K562 (cell line): ENCODE measurements around the gene ATP6V0E2. TPM values are rescaled to one million over a fixed set of nuclear protein-coding genes. Genes with fewer than 3 reads are reported as not detected.

Experiments
- ATAC-seq: fragments of 200-7000 bp; cut with Tn5 transposase; 3 replicates; pipeline ENCODE4 v1.9.1; 2020; ENCODE audit warnings: moderate library complexity
- BruUV-seq: library from RNA; stranded (reverse); fragments of 400-500 nt; replicated peaks from 2 replicates; lab custom pipeline; 2021; lab: Mats Ljungman, UMichigan
- CTCF ChIA-PET: fragments of 300-600 bp; formaldehyde crosslinking; extraction: SDS; loops from one replicate; lab custom pipeline; 2021; ENCODE audit warnings: low intra/inter-chr PET ratio; lab: Yijun Ruan, JAX
- POLR2A ChIA-PET: fragments of 300-600, 350-650 bp; sonication (Branson Sonifier 250); formaldehyde crosslinking; extraction: SDS; loops from one replicate; lab custom pipeline; 2021; ENCODE audit warnings: antibody characterized with exemption, inconsistent platforms; lab: Yijun Ruan, JAX
- DNase-seq, 4 experiments: peaks; one replicate each; pipeline versions ENCODE4 v3.0.0 to v3.0.0-alpha.2; 2011 to 2018; ENCODE audit warnings: low spot score in 3 of 4, mixed read lengths in 3 of 4; ENCODE audit errors: extremely low read depth in 1 of 4
- FAIRE-seq: peaks from 2 replicates; lab custom pipeline; 2011; peaks lifted over from hg19 to GRCh38; lab: Jason Lieb, UNC
- H2AFZ ChIP-seq: 2 replicates; pipeline ENCODE4 v1.6.0; 2011; ENCODE audit warnings: low read depth, low read length, control low read depth, inconsistent platforms
- H3K27ac ChIP-seq: fragments of 200-600 bp; 3 replicates; pipeline ENCODE4 v1.8.0; 2011; ENCODE audit warnings: low read depth, mild to moderate bottlenecking, control low read depth, inconsistent platforms, low read length, moderate library complexity, mixed read lengths; ENCODE audit errors: extremely low read depth
- H3K27me3 ChIP-seq, 2 experiments: fragments of 300-600 bp in 1 of 2; 2 replicates in 1 of 2; 3 replicates in 1 of 2; pipeline versions ENCODE4 v1.6.0 to v1.8.0; 2011; ENCODE audit warnings: inconsistent platforms in 2 of 2, low read length in 2 of 2, mild to moderate bottlenecking in 1 of 2, mixed read lengths in 1 of 2, moderate library complexity in 1 of 2; ENCODE audit not compliant: control insufficient read depth in 2 of 2, insufficient read depth in 2 of 2
- H3K36me3 ChIP-seq: fragments of 300-600 bp; 3 replicates; pipeline ENCODE4 v1.8.0; 2011; ENCODE audit warnings: mild to moderate bottlenecking, low read length, inconsistent platforms; ENCODE audit not compliant: control insufficient read depth, insufficient read depth
- H3K4me1 ChIP-seq, 2 experiments: fragments of 200-600 bp in 1 of 2; replicated peaks in 1 of 2; 2 replicates in 1 of 2; 3 replicates in 1 of 2; pipeline versions ENCODE4 v1.5.1 to v1.8.0; 2011; ENCODE audit warnings: inconsistent platforms in 2 of 2, low read length in 2 of 2, mild to moderate bottlenecking in 1 of 2, mixed read lengths in 1 of 2, moderate library complexity in 1 of 2; ENCODE audit not compliant: control insufficient read depth in 2 of 2, insufficient read depth in 2 of 2
- H3K4me2 ChIP-seq: 2 replicates; pipeline ENCODE4 v1.6.1; 2011; ENCODE audit warnings: low read length, control low read depth, inconsistent platforms, mixed read lengths; ENCODE audit not compliant: insufficient read depth
- H3K4me3 ChIP-seq: fragments of 200-600 bp; sonication (generic), shearing (Covaris generic); 2 replicates; pipeline ENCODE4 v1.5.1; 2016; ENCODE audit warnings: control low read depth, inconsistent platforms
- H3K79me2 ChIP-seq: fragments of 200-600 bp; 3 replicates; pipeline ENCODE4 v1.8.0; 2011; ENCODE audit warnings: low read length, inconsistent platforms; ENCODE audit not compliant: control insufficient read depth, insufficient read depth
- H3K9ac ChIP-seq, 2 experiments: 2 replicates each; pipeline versions ENCODE4 v1.6.0 to v1.6.1; 2011; ENCODE audit warnings: low read depth in 2 of 2, low read length in 2 of 2, control low read depth in 1 of 2, inconsistent platforms in 1 of 2, mild to moderate bottlenecking in 1 of 2, mixed read lengths in 1 of 2; ENCODE audit not compliant: insufficient read depth in 1 of 2
- H3K9me1 ChIP-seq: one replicate; pipeline ENCODE4 v1.6.0; 2011; ENCODE audit warnings: inconsistent platforms, mild to moderate bottlenecking, low read length, moderate library complexity; ENCODE audit not compliant: control insufficient read depth, insufficient read depth
- H3K9me3 ChIP-seq: replicated peaks from 2 replicates; pipeline ENCODE4 v1.5.1; 2011; ENCODE audit warnings: low read depth, low read length, inconsistent platforms; ENCODE audit not compliant: control insufficient read depth, insufficient read depth
- H4K20me1 ChIP-seq: replicated peaks from 2 replicates; pipeline ENCODE4 v1.6.1; 2011; ENCODE audit warnings: low read length, inconsistent platforms, mixed read lengths; ENCODE audit not compliant: control insufficient read depth, insufficient read depth
- CXXC5 ChIP-seq: fragments of 250-450 bp; sonication (Bioruptor Pico); IDR thresholded peaks from 2 replicates; pipeline ENCODE4 v1.8.0; 2022; ENCODE audit warnings: inconsistent platforms, mild to moderate bottlenecking, moderate library complexity
- DPF2 ChIP-seq: fragments of 450-650 bp; IDR thresholded peaks from 2 replicates; pipeline ENCODE4 v1.6.1; 2016
- E2F6 ChIP-seq, 2 experiments: IDR thresholded peaks; 2 replicates each; pipeline ENCODE4 v1.6.1; 2011; ENCODE audit warnings: borderline replicate concordance in 1 of 2, control low read depth in 1 of 2, low read depth in 1 of 2, low read length in 1 of 2, mild to moderate bottlenecking in 1 of 2, mixed read lengths in 1 of 2, moderate library complexity in 1 of 2; ENCODE audit not compliant: insufficient read depth in 1 of 2, insufficient read length in 1 of 2, poor library complexity in 1 of 2, severe bottlenecking in 1 of 2; ENCODE audit errors: extremely low read depth in 1 of 2
- ETV1 ChIP-seq: fragments of 450-650 bp; conservative IDR thresholded peaks from 2 replicates; pipeline ENCODE4 v1.6.1; 2016; ENCODE audit warnings: missing genetic modification characterization, control low read depth, low read depth, missing compliant biosample characterization
- SP2 ChIP-seq: IDR thresholded peaks from 2 replicates; pipeline ENCODE4 v1.6.1; 2011; ENCODE audit warnings: mild to moderate bottlenecking, low read depth, low read length, moderate library complexity; ENCODE audit not compliant: poor library complexity, severe bottlenecking; ENCODE audit errors: extremely low read depth
- TAF1 ChIP-seq: IDR thresholded peaks from 2 replicates; pipeline ENCODE4 v1.6.1; 2011; ENCODE audit warnings: mild to moderate bottlenecking, low read length, moderate library complexity; ENCODE audit not compliant: insufficient read depth, control insufficient read depth, severe bottlenecking; ENCODE audit errors: extremely low read depth
- ZBTB17 ChIP-seq: fragments of 450-650 bp; formaldehyde crosslinking; IDR thresholded peaks from 2 replicates; pipeline ENCODE4 v1.4.0; 2020; ENCODE audit warnings: mild to moderate bottlenecking
- ZBTB9 ChIP-seq: fragments of 450-650 bp; formaldehyde crosslinking; IDR thresholded peaks from 2 replicates; pipeline ENCODE4 v1.4.0; 2020; ENCODE audit warnings: mild to moderate bottlenecking, moderate library complexity
- ZNF444 ChIP-seq: fragments of 250-450 bp; sonication (Bioruptor Pico); IDR thresholded peaks from 2 replicates; pipeline ENCODE4 v1.4.0; 2020; ENCODE audit warnings: mild to moderate bottlenecking, moderate library complexity
- WGBS: fragments of 100-300 bp; shearing (Covaris generic); methylation state at CpG from one replicate; pipeline ENCODE4 v1.1.6; 2016; ENCODE audit warnings: low coverage, mixed read lengths; ENCODE audit not compliant: insufficient coverage; ENCODE audit errors: missing lambda C conversion rate; 5-methylcytosine and 5-hydroxymethylcytosine counted together
- in situ Hi-C: fragments of 300-500 bp; cut with MboI; formaldehyde crosslinking; loops from 4 replicates; pipeline ENCODE4 v1.15.0; 2018; ENCODE audit warnings: inconsistent platforms, mixed read lengths
- intact Hi-C: fragments of 100-400 bp; cut with micrococcal nuclease; formaldehyde crosslinking; loops from 2 replicates; pipeline ENCODE4 v1.14.2; 2022
- polyA plus RNA-seq, 8 experiments: library from polyadenylated mRNA; depleted of rRNA in 4 of 8; stranded (reverse) in 5 of 8; unstranded in 3 of 8; fragments of >200 nt; fragmentation: Nextera tagmentation in 2 of 8; fragmentation: Illumina TruSeq in 1 of 8; extraction: Ambion mirVana in 2 of 8; extraction: Trizol in 1 of 8; gene quantifications; 2 replicates each; pipeline versions ENCODE4 v1.2.1 to v1.2.3, GENCODE V29; 2011 to 2014; ENCODE audit warnings: inconsistent platforms in 1 of 8, missing spikeins in 1 of 8
- total RNA-seq, 7 experiments: library from RNA; depleted of rRNA in 6 of 7; stranded (reverse); fragments of >200 nt in 6 of 7; fragmentation: Illumina TruSeq in 2 of 7; extraction: Trizol in 2 of 7; gene quantifications; 2 replicates each; pipeline versions ENCODE4 v1.2.1 to v1.2.3, GENCODE V29; 2011 to 2021; ENCODE audit warnings: low replicate concordance in 1 of 7
- TF ChIP-seq, protein P1 (sequence below), 3 experiments: fragments of 200-800 bp in 1 of 3; sonication (Bioruptor generic) in 1 of 3; sonication (generic) in 1 of 3; formaldehyde crosslinking in 1 of 3; IDR thresholded peaks; 2 replicates each; pipeline versions ENCODE4 v1.6.1 to v1.8.0; 2016 to 2022; ENCODE audit warnings: mild to moderate bottlenecking in 2 of 3, missing compliant biosample characterization in 2 of 3, missing genetic modification characterization in 2 of 3, missing genetic modification reagents in 1 of 3

ATP6V0E2 gene
- total and polyA plus RNA-seq, 9 of the 15 experiments (the other 6 are each of a cell fraction or from before 2014, with no cell fraction given): 0.55 to 18.5 (median 10.9) TPM

GRCh38 chr7:149837564-149838223, 36.1 kb upstream of the ATP6V0E2 start (continued):
- TF ChIP-seq E2F6 (IDR thresholded peaks at IDR 0.05; ENCODE audit: borderline replicate concordance in 1 of 2, extremely low read depth in 1 of 2, insufficient read depth in 1 of 2, insufficient read length in 1 of 2, low read depth in 1 of 2, low read length in 1 of 2, poor library complexity in 1 of 2, severe bottlenecking in 1 of 2): peak in 1 of 2 experiments; percentile 53

- Histone ChIP-seq H3K36me3 (no peaks in the 10 kb centered on the region), H3K4me1 (peaks cover 11 to 14% of the 10 kb centered on the region in 2 experiments; a peak in 4 of 5 replicates), H4K20me1 (peaks cover 5% of the 10 kb centered on the region), H3K4me2 (peak within 1 kb of the TSS; percentile 77), H3K9me3 (no peaks in the 10 kb centered on the region), H3K27ac (peak within 1 kb of the TSS; percentile 19; the same call in 2 of the 3 replicates), H3K9me1 (no peaks in the 10 kb centered on the region), H3K79me2 (peaks cover 7% of the 10 kb centered on the region; the same call in 1 of the 3 replicates), H3K9ac (peak within 1 kb of the TSS; percentile 62 to 95), H2AFZ (peak within 1 kb of the TSS; percentile 89), H3K4me3 (peak within 1 kb of the TSS; percentile 84), H3K27me3 (peaks cover 28 to 32% of the 10 kb centered on the region in 2 experiments)
- ChIA-PET CTCF (no interaction called here), POLR2A (interaction anchor here (0.5 to 3.2 kb wide), 6 partner anchors 11 to 303 kb away, joined by 3 to 29 read pairs (median 4); no protein-coding TSS in a partner anchor)
- FAIRE-seq (peak; percentile 100), ATAC-seq (peak; percentile 99), DNase-seq (peak; percentile 100)
- no TSS peak for BruUV-seq
- under 1% methylated on average over 84 of the region's 86 CpGs for WGBS
- intact Hi-C loops: no loop called here
- in situ Hi-C loops: no loop called here
- TF ChIP-seq, protein P1, sequence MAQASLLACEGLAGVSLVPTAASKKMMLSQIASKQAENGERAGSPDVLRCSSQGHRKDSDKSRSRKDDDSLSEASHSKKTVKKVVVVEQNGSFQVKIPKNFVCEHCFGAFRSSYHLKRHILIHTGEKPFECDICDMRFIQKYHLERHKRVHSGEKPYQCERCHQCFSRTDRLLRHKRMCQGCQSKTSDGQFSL (CRISPR knock-in tag; IDR thresholded peaks at IDR 0.05): 0 out of 2 replicates have a peak, but pooled peaks have one; percentile 39
- TF ChIP-seq, protein P1 (tag; IDR thresholded peaks at IDR 0.05): no peak
- TF ChIP-seq ZNF444 (CRISPR knock-in tag): peak; percentile 67; the same call in 1 of the 2 replicates
- peak; percentile 81; the same call in 1 of the 2 replicates for TF ChIP-seq CXXC5
- TF ChIP-seq SP2: peak; percentile 8
- peak; percentile 61; the same call in 1 of the 2 replicates for TF ChIP-seq ETV1
- no peak for TF ChIP-seq DPF2
- no peak for TF ChIP-seq TAF1
- peak; percentile 68; the same call in 1 of the 2 replicates for TF ChIP-seq ZBTB9
- TF ChIP-seq ZBTB17 (CRISPR knock-in tag): peak; percentile 88
Measured at GRCh38 chr7:149838224-149838991, 35.4 kb upstream of the ATP6V0E2 start, which contains the start of gene ZNF862. ZNF862 (plus strand) TSS chr7:149838375; CDS start chr7:149838612, 237 bp downstream.
